ENCODE data around the gene DUSP6. TPM values are rescaled to one million over a fixed set of nuclear protein-coding genes. Genes with fewer than 3 reads are reported as not detected.

DUSP6 gene
- total and polyA plus RNA-seq, 2 of the 13 experiments (the other 11 are each of a cell fraction or from before 2014, with no cell fraction given) = 40.9 to 161 TPM

DNA sequence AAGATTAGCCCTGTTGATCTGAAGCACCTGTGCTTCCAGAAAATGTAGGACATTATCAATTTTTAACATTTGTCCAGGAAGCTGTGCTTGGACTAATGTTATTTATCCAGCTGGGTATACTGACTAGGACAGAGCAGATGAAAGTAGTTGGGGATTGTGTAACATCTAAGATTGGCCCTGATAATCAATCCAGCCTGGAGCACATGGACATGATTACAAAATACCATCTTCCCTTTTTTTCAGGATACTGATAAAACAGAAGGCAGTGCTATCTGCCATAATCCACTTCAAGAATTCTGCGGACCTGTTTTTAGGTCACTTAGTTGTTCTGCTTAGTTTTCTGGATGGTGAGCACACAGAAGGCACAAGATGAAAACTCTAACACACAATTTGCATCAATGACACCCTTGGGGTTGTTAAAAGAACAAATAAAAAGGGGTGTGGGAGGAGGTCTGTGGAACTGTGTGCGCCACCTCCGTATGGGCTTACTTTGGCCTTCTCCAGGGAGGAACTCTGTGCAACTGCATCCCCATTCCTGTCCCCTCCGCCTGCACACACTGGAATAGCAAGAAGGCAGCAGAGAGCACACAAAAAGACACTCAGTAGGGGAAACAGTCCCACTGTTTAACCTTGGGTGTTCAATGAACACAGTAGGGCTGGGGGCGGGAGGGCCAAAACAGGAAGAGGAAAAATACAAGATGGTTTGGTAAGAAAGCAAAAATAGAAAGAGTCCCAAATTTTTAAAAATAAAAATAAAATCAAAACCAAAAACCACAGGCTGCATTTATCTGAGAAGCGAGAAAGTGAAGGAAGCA, 31.1 kb upstream of the DUSP6 start (continued):
- TF ChIP-seq, protein P1, sequence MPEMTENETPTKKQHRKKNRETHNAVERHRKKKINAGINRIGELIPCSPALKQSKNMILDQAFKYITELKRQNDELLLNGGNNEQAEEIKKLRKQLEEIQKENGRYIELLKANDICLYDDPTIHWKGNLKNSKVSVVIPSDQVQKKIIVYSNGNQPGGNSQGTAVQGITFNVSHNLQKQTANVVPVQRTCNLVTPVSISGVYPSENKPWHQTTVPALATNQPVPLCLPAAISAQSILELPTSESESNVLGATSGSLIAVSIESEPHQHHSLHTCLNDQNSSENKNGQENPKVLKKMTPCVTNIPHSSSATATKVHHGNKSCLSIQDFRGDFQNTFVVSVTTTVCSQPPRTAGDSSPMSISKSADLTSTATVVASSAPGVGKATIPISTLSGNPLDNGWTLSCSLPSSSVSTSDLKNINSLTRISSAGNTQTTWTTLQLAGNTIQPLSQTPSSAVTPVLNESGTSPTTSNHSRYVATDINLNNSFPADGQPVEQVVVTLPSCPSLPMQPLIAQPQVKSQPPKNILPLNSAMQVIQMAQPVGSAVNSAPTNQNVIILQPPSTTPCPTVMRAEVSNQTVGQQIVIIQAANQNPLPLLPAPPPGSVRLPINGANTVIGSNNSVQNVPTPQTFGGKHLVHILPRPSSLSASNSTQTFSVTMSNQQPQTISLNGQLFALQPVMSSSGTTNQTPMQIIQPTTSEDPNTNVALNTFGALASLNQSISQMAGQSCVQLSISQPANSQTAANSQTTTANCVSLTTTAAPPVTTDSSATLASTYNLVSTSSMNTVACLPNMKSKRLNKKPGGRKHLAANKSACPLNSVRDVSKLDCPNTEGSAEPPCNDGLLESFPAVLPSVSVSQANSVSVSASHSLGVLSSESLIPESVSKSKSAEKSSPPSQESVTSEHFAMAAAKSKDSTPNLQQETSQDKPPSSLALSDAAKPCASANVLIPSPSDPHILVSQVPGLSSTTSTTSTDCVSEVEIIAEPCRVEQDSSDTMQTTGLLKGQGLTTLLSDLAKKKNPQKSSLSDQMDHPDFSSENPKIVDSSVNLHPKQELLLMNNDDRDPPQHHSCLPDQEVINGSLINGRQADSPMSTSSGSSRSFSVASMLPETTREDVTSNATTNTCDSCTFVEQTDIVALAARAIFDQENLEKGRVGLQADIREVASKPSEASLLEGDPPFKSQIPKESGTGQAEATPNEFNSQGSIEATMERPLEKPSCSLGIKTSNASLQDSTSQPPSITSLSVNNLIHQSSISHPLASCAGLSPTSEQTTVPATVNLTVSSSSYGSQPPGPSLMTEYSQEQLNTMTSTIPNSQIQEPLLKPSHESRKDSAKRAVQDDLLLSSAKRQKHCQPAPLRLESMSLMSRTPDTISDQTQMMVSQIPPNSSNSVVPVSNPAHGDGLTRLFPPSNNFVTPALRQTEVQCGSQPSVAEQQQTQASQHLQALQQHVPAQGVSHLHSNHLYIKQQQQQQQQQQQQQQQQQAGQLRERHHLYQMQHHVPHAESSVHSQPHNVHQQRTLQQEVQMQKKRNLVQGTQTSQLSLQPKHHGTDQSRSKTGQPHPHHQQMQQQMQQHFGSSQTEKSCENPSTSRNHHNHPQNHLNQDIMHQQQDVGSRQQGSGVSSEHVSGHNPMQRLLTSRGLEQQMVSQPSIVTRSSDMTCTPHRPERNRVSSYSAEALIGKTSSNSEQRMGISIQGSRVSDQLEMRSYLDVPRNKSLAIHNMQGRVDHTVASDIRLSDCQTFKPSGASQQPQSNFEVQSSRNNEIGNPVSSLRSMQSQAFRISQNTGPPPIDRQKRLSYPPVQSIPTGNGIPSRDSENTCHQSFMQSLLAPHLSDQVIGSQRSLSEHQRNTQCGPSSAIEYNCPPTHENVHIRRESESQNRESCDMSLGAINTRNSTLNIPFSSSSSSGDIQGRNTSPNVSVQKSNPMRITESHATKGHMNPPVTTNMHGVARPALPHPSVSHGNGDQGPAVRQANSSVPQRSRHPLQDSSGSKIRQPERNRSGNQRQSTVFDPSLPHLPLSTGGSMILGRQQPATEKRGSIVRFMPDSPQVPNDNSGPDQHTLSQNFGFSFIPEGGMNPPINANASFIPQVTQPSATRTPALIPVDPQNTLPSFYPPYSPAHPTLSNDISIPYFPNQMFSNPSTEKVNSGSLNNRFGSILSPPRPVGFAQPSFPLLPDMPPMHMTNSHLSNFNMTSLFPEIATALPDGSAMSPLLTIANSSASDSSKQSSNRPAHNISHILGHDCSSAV (CRISPR knock-in tag; IDR thresholded peaks at IDR 0.05; ENCODE audit: borderline replicate concordance) = no peak
- TF ChIP-seq SALL2 (CRISPR knock-in tag; IDR thresholded peaks at IDR 0.05) (no peak), LCORL (IDR thresholded peaks at IDR 0.05) (0 out of 2 replicates have a peak, but pooled peaks have one; percentile 33), LCORL (CRISPR knock-in tag; IDR thresholded peaks at IDR 0.05) (peak; percentile 69), ZBTB8A (CRISPR knock-in tag; IDR thresholded peaks at IDR 0.05; ENCODE audit: borderline replicate concordance, low read depth) (no peak), HMGA1 (CRISPR knock-in tag; conservative IDR thresholded peaks at IDR 0.05) (no peak), GZF1 (CRISPR knock-in tag; IDR thresholded peaks at IDR 0.05) (0 out of 2 replicates have a peak, but pooled peaks have one; percentile 53), HNF1B (CRISPR knock-in tag; IDR thresholded peaks at IDR 0.05) (peak; percentile 83), ZNF589 (CRISPR knock-in tag; conservative IDR thresholded peaks at IDR 0.05) (no peak), ATF1 (CRISPR knock-in tag; IDR thresholded peaks at IDR 0.05) (peak; percentile 61; the same call in 1 of the 2 replicates)
- TF ChIP-seq, protein P2, sequence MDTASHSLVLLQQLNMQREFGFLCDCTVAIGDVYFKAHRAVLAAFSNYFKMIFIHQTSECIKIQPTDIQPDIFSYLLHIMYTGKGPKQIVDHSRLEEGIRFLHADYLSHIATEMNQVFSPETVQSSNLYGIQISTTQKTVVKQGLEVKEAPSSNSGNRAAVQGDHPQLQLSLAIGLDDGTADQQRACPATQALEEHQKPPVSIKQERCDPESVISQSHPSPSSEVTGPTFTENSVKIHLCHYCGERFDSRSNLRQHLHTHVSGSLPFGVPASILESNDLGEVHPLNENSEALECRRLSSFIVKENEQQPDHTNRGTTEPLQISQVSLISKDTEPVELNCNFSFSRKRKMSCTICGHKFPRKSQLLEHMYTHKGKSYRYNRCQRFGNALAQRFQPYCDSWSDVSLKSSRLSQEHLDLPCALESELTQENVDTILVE (CRISPR knock-in tag; IDR thresholded peaks at IDR 0.05) = peak; percentile 64
